ENCODE results near the gene KANSL1.

DNA sequence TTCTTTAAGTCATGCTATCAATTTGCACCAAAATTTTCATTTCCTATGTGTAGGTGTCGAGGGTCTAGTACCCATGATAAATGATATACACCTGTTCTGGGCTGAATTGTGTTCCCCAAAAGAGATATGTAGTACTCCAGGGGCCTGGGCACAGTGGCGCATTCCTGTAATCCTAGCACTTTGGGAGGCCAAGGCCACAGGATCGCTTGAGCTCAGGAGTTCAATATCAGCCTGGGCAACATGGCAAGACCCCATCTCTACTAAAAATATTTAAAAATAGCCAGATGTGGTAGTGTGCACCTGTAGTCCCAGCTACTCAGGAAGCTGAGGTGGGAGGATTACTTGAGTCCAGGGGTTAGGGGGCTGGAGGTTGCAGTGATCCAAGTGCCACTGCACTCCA, 23.5 kb upstream of the KANSL1 start:
- TF ChIP-seq, protein P1, sequence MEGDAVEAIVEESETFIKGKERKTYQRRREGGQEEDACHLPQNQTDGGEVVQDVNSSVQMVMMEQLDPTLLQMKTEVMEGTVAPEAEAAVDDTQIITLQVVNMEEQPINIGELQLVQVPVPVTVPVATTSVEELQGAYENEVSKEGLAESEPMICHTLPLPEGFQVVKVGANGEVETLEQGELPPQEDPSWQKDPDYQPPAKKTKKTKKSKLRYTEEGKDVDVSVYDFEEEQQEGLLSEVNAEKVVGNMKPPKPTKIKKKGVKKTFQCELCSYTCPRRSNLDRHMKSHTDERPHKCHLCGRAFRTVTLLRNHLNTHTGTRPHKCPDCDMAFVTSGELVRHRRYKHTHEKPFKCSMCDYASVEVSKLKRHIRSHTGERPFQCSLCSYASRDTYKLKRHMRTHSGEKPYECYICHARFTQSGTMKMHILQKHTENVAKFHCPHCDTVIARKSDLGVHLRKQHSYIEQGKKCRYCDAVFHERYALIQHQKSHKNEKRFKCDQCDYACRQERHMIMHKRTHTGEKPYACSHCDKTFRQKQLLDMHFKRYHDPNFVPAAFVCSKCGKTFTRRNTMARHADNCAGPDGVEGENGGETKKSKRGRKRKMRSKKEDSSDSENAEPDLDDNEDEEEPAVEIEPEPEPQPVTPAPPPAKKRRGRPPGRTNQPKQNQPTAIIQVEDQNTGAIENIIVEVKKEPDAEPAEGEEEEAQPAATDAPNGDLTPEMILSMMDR (conservative IDR thresholded peaks at IDR 0.05 in 1 of 2, IDR thresholded peaks at IDR 0.05 in 1 of 2; ENCODE audit: low read depth in 1 of 2, low read length in 2 of 2) = no peak
- TF ChIP-seq EZH2 (IDR thresholded peaks at IDR 0.05; ENCODE audit: low read length, missing control alignments) = no peak

All from fibroblast of lung (primary cell).